Measurements from ENCODE around the gene PDK2. TPM values are rescaled to one million over a fixed set of nuclear protein-coding genes. Genes with fewer than 3 reads are reported as not detected.

Gene PDK2
- total and polyA plus RNA-seq, 2 experiments from 2014 or later: 12.0 to 15.9 TPM

DNA sequence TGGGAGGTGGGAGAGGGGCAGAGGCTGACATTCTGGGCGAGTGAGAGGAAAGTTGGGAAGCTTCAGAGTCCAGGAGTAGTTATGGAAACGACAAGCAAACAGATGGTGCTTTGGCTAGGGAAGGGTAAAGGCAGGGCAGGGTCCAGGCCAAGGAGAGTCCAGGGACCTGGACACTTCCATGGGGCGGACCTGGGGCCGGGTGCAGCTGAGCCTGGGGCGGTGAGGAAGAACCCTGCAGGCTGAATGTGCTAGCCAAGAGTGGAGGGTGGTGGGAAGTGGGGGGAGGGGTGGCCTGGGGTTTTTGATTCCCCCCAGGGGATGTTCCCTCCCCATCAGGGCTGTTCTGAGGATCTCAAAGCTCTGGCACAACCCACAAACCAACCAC is 52.7 kb downstream of the PDK2 start (continued):
- TF ChIP-seq JUNB (IDR thresholded peaks at IDR 0.05; ENCODE audit: unreplicated experiment) (no peak), STAT1 (IDR thresholded peaks at IDR 0.05; ENCODE audit: unreplicated experiment) (no peak), CREB1 (CRISPR knock-in tag; IDR thresholded peaks at IDR 0.05; ENCODE audit: low read depth) (no peak), ETS1 (IDR thresholded peaks at IDR 0.05) (no peak), REST (IDR thresholded peaks at IDR 0.05; ENCODE audit: unreplicated experiment) (no peak)

DNA sequence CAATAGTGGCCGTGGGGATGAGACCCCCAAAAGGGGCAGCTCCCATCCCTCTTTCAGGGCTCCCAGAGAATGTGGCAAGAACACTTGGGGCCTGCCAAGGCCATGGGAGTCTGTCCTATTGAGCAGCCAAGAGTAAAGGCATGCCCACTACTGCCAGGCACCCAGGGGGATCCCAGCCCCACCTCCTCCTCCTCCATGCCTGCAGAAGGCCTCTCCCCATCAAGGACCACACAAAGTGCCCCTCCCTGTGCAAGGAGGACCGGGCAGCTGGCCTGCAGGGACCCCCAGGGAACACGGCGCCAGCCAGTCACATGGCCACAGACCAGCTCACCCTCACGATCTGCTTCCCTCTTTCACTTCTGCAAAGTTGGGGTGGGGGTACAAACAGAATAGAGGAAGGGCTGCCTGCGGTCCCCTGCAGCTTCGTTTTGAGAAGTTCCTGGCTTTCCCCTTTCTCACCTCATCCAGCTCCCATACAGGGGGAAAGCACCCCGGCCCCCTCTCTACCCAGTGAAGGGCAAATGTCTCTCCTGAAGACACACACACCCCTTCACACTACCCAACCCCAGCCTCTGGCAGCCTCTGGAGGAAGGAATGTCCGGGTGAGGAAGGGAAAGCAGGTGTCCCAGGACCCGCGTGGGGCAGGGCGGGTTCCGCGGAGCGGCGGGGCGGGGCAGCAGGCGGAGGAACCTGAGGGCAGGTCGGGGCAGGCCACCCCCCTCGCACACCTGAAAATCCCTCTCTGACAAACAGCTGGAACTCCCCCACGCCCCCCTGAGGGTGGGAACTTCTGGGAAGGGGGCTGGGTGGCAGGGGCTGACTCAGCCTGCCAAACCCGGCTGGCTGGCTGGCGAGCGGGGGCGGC is 53.3 kb downstream of the PDK2 start:
- ATAC-seq (peak; percentile 6), DNase-seq (ENCODE audit: low spot score) (peak; percentile 40)
- Mint-ChIP-seq H3K36me3 (ENCODE audit: low read depth) (peaks cover 9% of the 10 kb centered on the region), H3K27ac (no peak overlapping the region), H3K27me3 (ENCODE audit: insufficient read depth, low read depth, poor library complexity) (peaks cover 34% of the 10 kb centered on the region), H3K9me3 (no peaks in the 10 kb centered on the region), H3K4me1 (peaks cover 46% of the 10 kb centered on the region), H3K4me3 (peak overlapping the region; percentile 64)
- no peaks in the 10 kb centered on the region for H3K79me2 ChIP-seq (replicated peaks; ENCODE audit: insufficient read depth)
- H3K4me2 ChIP-seq: peak overlapping the region; percentile 94
- H3K4me1 ChIP-seq (ENCODE audit: insufficient read depth): peaks cover 28% of the 10 kb centered on the region
- no peaks in the 10 kb centered on the region for H3K9me2 ChIP-seq (ENCODE audit: insufficient read depth)
- H3K27me3 ChIP-seq (ENCODE audit: insufficient read depth): peaks cover 30% of the 10 kb centered on the region
- peaks cover 5% of the 10 kb centered on the region; the same call in 1 of the 2 replicates for H3F3A ChIP-seq (replicated peaks; ENCODE audit: low read depth)
- H2AFZ ChIP-seq: no peak overlapping the region
- H4K20me1 ChIP-seq (replicated peaks; ENCODE audit: insufficient read depth): no peaks in the 10 kb centered on the region
- peak overlapping the region; percentile 87 for H3K4me3 ChIP-seq
- no peak for TF ChIP-seq ZNF114 (CRISPR knock-in tag; IDR thresholded peaks at IDR 0.05)
- TF ChIP-seq EZH2phosphoT487 (IDR thresholded peaks at IDR 0.05; ENCODE audit: unreplicated experiment): no peak
- TF ChIP-seq ZNF331 (CRISPR knock-in tag; IDR thresholded peaks at IDR 0.05; ENCODE audit: low read depth): no peak
- TF ChIP-seq NANOG (IDR thresholded peaks at IDR 0.05; ENCODE audit: borderline replicate concordance): no peak
- TF ChIP-seq POLR2AphosphoS5 (IDR thresholded peaks at IDR 0.05; ENCODE audit: low read depth): no peak
- TF ChIP-seq CTCF (conservative IDR thresholded peaks at IDR 0.05; ENCODE audit: low read depth in 2 of 2): peak; percentile 13 to 17; a peak in 1 of 4 replicates
- no peaks in the 10 kb centered on the region for H3K36me3 ChIP-seq (ENCODE audit: insufficient read depth)
- H3K27ac ChIP-seq (ENCODE audit: low read depth): no peak overlapping the region
